Measurements from ENCODE around the gene HOXB5. TPM values are rescaled to one million over a fixed set of nuclear protein-coding genes. Genes with fewer than 3 reads are reported as not detected.

The HOXB5 gene
- total RNA-seq, 1 donor from 2014 or later, result not detected

DNA sequence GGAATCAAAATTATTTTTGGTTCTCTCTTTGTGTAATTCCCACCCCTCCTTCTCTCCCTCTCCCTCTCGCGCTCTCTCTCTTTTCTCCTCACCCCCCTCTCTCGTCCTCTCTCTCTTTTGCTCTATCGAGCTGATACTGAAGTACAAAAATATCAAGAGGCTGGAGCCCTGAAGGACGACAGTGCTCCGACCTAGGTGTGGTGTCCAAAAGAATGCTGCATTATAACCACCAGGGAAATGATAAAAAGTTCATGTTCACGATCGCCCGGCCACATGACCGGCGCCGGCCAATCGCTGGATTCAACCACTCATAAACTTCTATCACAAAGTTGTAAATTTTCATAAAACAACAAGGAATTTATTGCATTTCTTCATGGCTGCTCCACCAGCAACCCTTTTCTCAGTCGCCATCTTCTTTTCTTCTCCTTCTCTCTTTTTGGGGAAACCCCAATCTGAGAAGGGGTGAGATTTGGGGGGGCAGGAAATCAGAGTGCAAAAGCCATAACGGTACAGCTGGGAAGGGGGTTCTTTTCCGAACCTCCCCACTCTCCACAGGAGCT is 11.3 kb upstream of the HOXB5 start, which contains the start of gene HOXB6:
Gene HOXB6, minus strand, starts transcription at position 217 of the 560 bp plus-strand sequence. CDS start 6,836 bp downstream, outside the sequence.
- DNase-seq (ENCODE audit: low spot score), result peak; percentile 69

GRCh38 chr17:48603959-48604769 is 10.6 kb upstream of the HOXB5 start:
- peak; percentile 66 for DNase-seq (ENCODE audit: low spot score)

- DNase-seq (ENCODE audit: low spot score), result no peak
Measured at GRCh38 chr17:48601539-48602425, 8.2 kb upstream of the HOXB5 start.

DNA sequence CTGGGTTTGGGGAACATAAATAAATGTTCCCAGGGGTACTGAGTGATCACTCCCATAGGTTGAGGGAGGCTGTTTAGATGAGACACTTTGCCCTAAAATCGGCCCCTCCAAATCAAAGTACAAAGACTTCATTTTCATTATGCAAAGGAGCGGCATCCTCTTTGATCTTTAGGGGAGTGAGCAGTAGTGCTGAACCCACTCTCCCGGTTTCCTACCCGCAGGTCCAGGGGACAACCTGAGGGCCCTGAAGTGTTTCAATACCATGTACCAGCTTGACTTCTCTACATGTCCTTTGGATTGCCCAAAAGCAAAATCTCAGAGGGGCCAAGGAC is 7.6 kb upstream of the HOXB5 start:
- no peak for DNase-seq (ENCODE audit: low spot score)

DNA sequence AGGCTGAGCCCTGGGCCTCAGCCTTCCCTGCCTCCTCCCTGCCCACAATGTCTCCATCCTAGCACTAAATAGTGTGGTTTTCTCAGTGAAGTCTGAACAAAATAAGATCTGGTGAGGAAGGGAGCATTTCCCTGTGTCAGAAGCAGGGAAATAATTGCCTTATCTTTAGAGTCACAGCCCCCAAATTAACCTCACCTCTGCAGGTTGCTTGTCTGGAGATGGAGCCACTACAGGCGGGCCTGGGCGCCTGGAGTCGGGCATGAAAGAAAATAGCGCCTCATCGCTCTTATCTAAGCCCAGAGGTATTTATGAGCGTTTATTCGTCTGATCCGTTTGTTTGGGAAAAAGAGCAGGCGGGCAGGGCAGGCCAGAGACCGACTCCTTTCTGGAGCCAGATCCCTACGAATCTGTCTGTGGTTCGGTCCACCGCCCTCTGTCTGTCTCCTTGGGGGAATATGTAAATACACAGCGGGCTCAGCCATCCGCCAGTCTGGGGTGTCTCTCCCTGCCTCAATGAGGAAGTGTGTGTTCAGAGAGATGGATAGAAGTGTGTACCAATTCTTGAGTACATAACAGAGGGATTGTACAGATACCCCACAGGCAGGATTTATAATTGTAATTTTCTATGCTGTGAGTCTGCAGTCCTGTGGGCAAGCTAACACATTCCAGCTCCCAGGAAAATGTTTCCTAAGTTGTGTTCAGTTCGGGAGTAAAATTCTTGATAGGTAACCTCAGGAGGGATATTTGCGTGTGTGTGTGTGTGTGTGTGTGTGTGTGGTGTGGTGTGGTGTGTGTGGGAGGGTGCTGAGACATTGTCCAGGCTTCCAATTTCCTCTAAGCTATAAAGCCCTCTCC is 6.9 kb upstream of the HOXB5 start:
- no peak for DNase-seq (ENCODE audit: low spot score)

GRCh38 chr17:48599354-48599753 is 5.8 kb upstream of the HOXB5 start:
- DNase-seq (ENCODE audit: low spot score), result no peak

DNA sequence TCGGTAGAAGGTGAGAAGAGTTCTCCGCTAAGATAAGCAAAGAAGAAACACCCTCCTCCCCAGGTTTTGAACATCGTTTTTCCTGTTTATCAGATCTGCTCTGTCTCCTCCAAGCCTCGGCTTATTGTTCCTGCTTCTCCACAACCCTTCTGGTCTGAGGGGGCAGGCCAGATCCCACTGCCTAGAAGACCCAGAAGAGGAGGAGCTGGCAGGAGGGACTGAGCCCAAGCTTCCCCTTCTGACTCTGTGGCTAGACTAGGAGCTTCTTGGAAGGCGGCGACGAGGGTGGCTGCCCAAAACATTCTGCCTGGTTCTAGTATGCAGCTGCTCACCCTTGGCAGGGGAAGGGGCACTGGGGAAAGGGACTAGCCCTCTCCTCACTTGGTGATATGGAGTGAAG is 5.2 kb upstream of the HOXB5 start:
- no peak for DNase-seq (ENCODE audit: low spot score)

DNA sequence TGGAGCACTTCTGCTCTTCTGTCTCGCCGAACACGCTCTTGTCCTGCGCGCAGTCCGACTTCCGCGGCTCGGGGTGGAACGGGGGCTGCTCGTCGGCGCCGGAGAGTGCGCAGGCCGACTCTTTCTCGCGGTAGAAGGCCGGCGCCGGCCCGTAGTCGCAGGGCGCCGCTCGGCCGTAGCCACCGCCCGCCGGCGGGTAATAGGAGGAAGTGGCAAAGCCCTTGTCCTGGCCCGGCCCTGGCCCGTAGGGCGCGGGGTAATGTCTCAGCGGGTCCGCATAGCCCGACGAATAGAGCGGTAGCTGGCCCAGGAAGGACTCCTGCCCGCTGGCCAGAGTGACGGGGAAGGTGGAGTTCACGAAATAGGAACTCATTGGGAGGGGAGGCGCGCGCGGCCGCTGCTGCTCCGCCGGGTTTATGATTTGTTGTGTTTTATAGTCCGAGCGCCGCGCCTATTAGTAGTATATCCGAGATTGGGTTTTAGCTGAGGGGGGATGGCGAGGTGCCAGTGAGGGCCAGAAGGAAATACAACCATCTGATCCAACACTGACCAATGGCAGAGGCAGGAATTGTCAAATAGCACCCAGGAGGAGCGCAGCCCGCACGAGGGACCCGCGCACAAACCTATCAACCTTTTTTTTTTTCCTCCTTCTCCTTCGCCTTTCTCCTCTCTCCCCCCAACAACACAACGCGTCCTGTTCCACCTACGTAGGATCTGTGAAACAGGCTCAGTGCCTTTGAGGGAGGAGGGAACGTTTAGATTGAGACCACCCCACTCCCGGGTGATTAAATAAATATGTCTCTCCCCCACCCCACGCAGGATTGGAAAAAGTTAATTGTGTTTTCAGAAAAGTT is 4.4 kb upstream of the HOXB5 start:
- DNase-seq (ENCODE audit: low spot score), result no peak

- no peak for DNase-seq (ENCODE audit: low spot score)
Measured at GRCh38 chr17:48597528-48597777, 3.9 kb upstream of the HOXB5 start.

GRCh38 chr17:48596735-48597527 is 3.4 kb upstream of the HOXB5 start:
- no peak for DNase-seq (ENCODE audit: low spot score)

- no peak for DNase-seq (ENCODE audit: low spot score)
Measured at GRCh38 chr17:48596000-48596734, 2.6 kb upstream of the HOXB5 start.

DNA sequence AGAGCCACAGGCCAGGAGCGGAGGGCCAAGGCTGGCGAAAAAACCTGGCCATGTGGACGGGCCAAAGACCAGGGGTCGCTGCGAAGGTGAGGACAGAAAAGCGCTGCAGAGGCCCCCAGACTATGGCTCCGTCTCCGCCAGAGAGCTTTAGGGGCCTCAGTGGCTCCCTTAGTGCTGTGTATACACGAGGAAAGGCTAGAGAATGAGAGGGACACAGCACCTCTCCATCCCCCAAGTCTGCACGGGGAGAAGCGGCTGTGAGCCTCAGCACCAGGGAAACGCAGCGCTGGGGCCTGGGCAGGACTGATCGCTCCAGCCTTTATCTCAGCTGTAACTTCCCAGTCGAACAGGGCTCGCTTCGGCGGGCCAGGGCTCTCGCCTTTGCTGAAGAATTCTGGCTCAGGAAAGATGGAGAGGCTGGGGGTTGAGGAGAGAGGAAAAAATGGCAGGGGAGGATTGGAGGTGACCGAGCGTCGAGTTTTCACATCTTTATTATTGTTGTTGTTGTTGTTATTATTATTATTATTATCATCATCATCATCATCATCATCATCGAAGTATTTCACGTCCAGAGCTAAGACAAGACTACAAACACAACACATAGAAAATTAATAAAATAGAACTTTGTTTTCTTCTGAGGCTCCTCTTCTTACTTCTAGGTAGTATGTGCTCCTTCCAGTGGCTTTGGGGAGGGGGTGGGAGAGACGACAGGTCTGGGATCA is 1.9 kb upstream of the HOXB5 start:
- DNase-seq (ENCODE audit: low spot score), result no peak

GRCh38 chr17:48594538-48595277 is 1.1 kb upstream of the HOXB5 start:
- no peak for DNase-seq (ENCODE audit: low spot score)

DNA sequence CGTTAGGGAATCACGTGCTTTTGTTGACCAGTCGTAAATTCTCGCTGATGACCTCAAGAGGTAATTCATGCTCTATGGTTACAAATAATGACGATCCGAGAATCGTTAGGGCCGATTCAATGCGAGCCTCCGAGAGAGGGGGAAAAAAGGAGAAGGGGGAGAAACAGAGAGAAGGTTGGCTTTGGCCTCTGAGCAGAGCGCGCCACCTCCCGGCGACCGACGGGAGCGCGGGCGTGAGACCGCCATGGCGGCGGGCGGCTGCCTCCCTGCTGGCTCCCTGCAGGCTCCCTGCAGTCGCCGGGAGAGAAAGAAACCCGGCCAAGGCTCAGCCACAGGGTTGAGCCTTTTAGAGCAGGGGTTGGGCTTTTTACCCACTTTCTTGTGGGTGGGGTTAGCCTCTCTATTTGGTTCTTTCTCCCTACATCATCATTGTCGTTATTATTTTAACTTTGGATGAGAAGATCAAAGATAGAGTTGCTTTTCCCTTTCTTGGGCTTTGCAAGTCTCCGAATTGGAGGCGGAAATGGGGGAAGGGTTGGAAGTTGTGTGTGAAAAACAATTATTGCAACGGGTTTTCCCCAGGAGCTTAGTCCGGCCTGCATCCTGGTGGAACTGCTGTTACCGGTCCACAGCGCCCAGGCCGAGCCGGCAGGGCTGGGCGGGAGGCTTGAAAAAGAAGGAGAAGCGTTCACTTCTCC is 410 bp upstream of the HOXB5 start:
- DNase-seq (ENCODE audit: low spot score), result peak; percentile 79

GRCh38 chr17:48592577-48592976 is 1.0 kb downstream of the HOXB5 start:
- DNase-seq (ENCODE audit: low spot score), result no peak

DNA sequence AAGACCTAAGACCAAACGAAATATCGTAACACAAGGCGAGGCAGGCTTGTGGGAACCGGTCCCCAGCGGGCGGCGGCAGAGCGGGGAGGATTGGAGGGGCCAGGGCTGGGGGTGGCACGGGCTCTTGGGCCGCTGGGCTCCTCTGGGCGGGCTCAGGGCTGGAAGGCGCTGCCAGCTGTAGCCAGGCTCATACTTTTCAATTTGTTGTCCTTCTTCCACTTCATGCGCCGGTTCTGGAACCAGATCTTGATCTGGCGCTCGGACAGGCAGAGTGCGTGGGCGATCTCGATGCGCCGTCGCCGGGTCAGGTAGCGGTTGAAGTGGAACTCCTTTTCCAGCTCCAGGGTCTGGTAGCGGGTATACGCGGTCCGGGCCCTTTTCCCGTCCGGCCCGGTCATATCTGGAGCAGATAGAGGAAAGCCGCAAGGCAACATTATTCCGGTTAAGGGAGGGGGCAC is 1.5 kb downstream of the HOXB5 start:
- DNase-seq (ENCODE audit: low spot score), result no peak
